RWPE1 (cell line): Measurements from ENCODE around the gene RIMBP2.

Experiments used
- CTCF ChIA-PET: fragments of 350-600 bp; sonication (Branson Sonifier 250); formaldehyde crosslinking; extraction: SDS; loops from one replicate; lab custom pipeline; 2021; lab: Yijun Ruan, JAX
- POLR2A ChIA-PET: fragments of 400-600 bp; formaldehyde crosslinking; extraction: SDS; loops from one replicate; lab custom pipeline; 2020; ENCODE audit warnings: antibody characterized with exemption; ENCODE audit not compliant: low non-redundant PET; lab: Yijun Ruan, JAX
- DNase-seq: peaks from one replicate; pipeline ENCODE4 v3.0.0; 2012; ENCODE audit warnings: low spot score
- H3K27ac ChIP-seq: fragments of 450-650 bp; 2 replicates; pipeline ENCODE4 v1.5.1; 2017
- CTCF ChIP-seq: fragments of 450-650 bp; conservative IDR thresholded peaks from 2 replicates; pipeline ENCODE4 v1.5.1; 2017; ENCODE audit warnings: low read depth, mild to moderate bottlenecking

The RIMBP2 gene

GRCh38 chr12:130457215-130457614 is 258.9 kb downstream of the RIMBP2 start:
- ChIA-PET POLR2A (no interaction called here), CTCF (no interaction called here)
- peak; percentile 9 for DNase-seq
- TF ChIP-seq CTCF = no peak
- no peak overlapping the region for H3K27ac ChIP-seq

- no peak for DNase-seq
- CTCF ChIA-PET = no interaction called here
These were observed 259.5 kb downstream of the RIMBP2 start for GRCh38 chr12:130456375-130457199.

GRCh38 chr12:130455161-130455560 is 260.9 kb downstream of the RIMBP2 start:
- TF ChIP-seq CTCF = no peak
- POLR2A ChIA-PET = no interaction called here
- CTCF ChIA-PET = interaction anchor here (0.7 kb wide), 1 partner anchor 103 kb away, joined by 4 read pairs; no protein-coding TSS in a partner anchor
- H3K27ac ChIP-seq = no peak overlapping the region
- no peak for DNase-seq

More at GRCh38 chr12:130456375-130457199, 259.5 kb downstream of the RIMBP2 start:
- TF ChIP-seq CTCF = no peak
- no peak overlapping the region for H3K27ac ChIP-seq
- POLR2A ChIA-PET = no interaction called here

- CTCF ChIA-PET = no interaction called here
- DNase-seq = no peak
- H3K27ac ChIP-seq = no peak overlapping the region
- POLR2A ChIA-PET = no interaction called here
- no peak for TF ChIP-seq CTCF
These were observed 261.8 kb downstream of the RIMBP2 start for GRCh38 chr12:130454296-130454695.

- POLR2A ChIA-PET = no interaction called here
These were observed 263.6 kb downstream of the RIMBP2 start for GRCh38 chr12:130452546-130452945.

More at GRCh38 chr12:130452546-130452945, 263.6 kb downstream of the RIMBP2 start:
- no peak for DNase-seq
- CTCF ChIA-PET = no interaction called here
- H3K27ac ChIP-seq = no peak overlapping the region
- TF ChIP-seq CTCF = no peak
